MM.1S (cell line): ENCODE results near the gene TUFT1.

Experiments used
- DNase-seq: peaks from one replicate; pipeline ENCODE4 v3.0.0-alpha.2; 2015
- H2AFZ ChIP-seq: fragments of 300-600 bp; sonication (generic); 2 replicates; pipeline ENCODE4 v1.6.0; 2016; ENCODE audit warnings: antibody characterized with exemption, low read length
- H3F3A ChIP-seq: fragments of 300-600 bp; sonication (generic); 2 replicates; pipeline ENCODE4 v1.6.1; 2016; ENCODE audit warnings: mild to moderate bottlenecking, antibody characterized with exemption, low read length, moderate library complexity, mixed read lengths; ENCODE audit not compliant: insufficient read depth
- H3K27ac ChIP-seq: fragments of 300-600 bp; sonication (generic); 2 replicates; pipeline ENCODE4 v1.5.1; 2016; ENCODE audit warnings: mild to moderate bottlenecking, low read length
- H3K27me3 ChIP-seq: fragments of 300-600 bp; sonication (generic); replicated peaks from 2 replicates; pipeline ENCODE4 v1.6.0; 2016; ENCODE audit warnings: low read length; ENCODE audit not compliant: insufficient read depth
- H3K36me3 ChIP-seq: fragments of 300-600 bp; sonication (generic); replicated peaks from 2 replicates; pipeline ENCODE4 v1.6.1; 2016; ENCODE audit warnings: mild to moderate bottlenecking, low read length, mixed read lengths; ENCODE audit not compliant: insufficient read depth
- H3K4me1 ChIP-seq: fragments of 300-600 bp; sonication (generic); 2 replicates; pipeline ENCODE4 v1.6.1; 2016; ENCODE audit warnings: low read length, mixed read lengths
- H3K4me2 ChIP-seq: fragments of 300-600 bp; sonication (generic); 2 replicates; pipeline ENCODE4 v1.6.0; 2016; ENCODE audit warnings: low read depth, low read length
- H3K4me3 ChIP-seq: fragments of 300-600 bp; sonication (generic); 2 replicates; pipeline ENCODE4 v1.5.1; 2016; ENCODE audit warnings: low read length, mixed read lengths
- H3K79me2 ChIP-seq: fragments of 300-600 bp; sonication (generic); 2 replicates; pipeline ENCODE4 v1.6.1; 2016; ENCODE audit warnings: mixed run types, low read length, mixed read lengths
- H3K9ac ChIP-seq: fragments of 300-600 bp; sonication (generic); 2 replicates; pipeline ENCODE4 v1.6.1; 2016; ENCODE audit warnings: low read length, mixed read lengths
- H3K9me2 ChIP-seq: fragments of 300-600 bp; sonication (generic); replicated peaks from 2 replicates; pipeline ENCODE4 v1.6.1; 2016; ENCODE audit warnings: mild to moderate bottlenecking, low read length, mixed read lengths; ENCODE audit not compliant: insufficient read depth
- H3K9me3 ChIP-seq: fragments of 300-600 bp; sonication (generic); replicated peaks from 2 replicates; pipeline ENCODE4 v1.6.1; 2016; ENCODE audit warnings: mild to moderate bottlenecking, low read length, mixed read lengths; ENCODE audit not compliant: insufficient read depth
- H4K20me1 ChIP-seq: fragments of 300-600 bp; sonication (generic); 2 replicates; pipeline ENCODE4 v1.6.1; 2016; ENCODE audit warnings: mild to moderate bottlenecking, low read length, moderate library complexity, mixed read lengths; ENCODE audit not compliant: insufficient read depth
- CTCF ChIP-seq: fragments of 300-600 bp; sonication (generic); IDR thresholded peaks from 2 replicates; pipeline ENCODE4 v1.5.1; 2016; ENCODE audit warnings: antibody characterized with exemption, low read length, mixed read lengths
- EZH2 ChIP-seq: fragments of 300-600 bp; sonication (generic); optimal IDR thresholded peaks from 2 replicates; pipeline ENCODE3; 2017; ENCODE audit warnings: low read depth, mild to moderate bottlenecking, antibody characterized with exemption, low read length, mixed read lengths
- EZH2phosphoT487 ChIP-seq: fragments of 300-600 bp; sonication (generic); IDR thresholded peaks from 2 replicates; pipeline ENCODE4 v1.6.1; 2018; ENCODE audit warnings: antibody characterized with exemption, low read length

The TUFT1 gene

GRCh38 chr1:151534662-151535278 is 5.3 kb upstream of the TUFT1 start:
- Histone ChIP-seq H3K4me3 (no peak overlapping the region), H3K9me2 (no peaks in the 10 kb centered on the region), H3K27ac (no peak overlapping the region), H3K9me3 (no peaks in the 10 kb centered on the region), H3K4me1 (peaks cover 8% of the 10 kb centered on the region), H3K27me3 (no peaks in the 10 kb centered on the region), H3K4me2 (no peak overlapping the region), H3K36me3 (no peaks in the 10 kb centered on the region), H4K20me1 (no peaks in the 10 kb centered on the region), H3F3A (peaks cover 7% of the 10 kb centered on the region), H3K9ac (no peak overlapping the region), H2AFZ (no peak overlapping the region), H3K79me2 (no peaks in the 10 kb centered on the region)
- peak; percentile 82 for DNase-seq
- peak; percentile 99 for TF ChIP-seq CTCF
- TF ChIP-seq EZH2phosphoT487: no peak
- TF ChIP-seq EZH2: no peak

- H3K4me3 ChIP-seq: no peak overlapping the region
- H3K9ac ChIP-seq: no peak overlapping the region
- TF ChIP-seq EZH2phosphoT487: no peak
- TF ChIP-seq CTCF: no peak
- TF ChIP-seq EZH2: no peak
- peaks cover 9% of the 10 kb centered on the region for H3K4me1 ChIP-seq
- H3F3A ChIP-seq: peaks cover 15% of the 10 kb centered on the region
- H3K4me2 ChIP-seq: no peak overlapping the region
- H3K27me3 ChIP-seq: no peaks in the 10 kb centered on the region
- H3K79me2 ChIP-seq: peaks cover 2% of the 10 kb centered on the region
- H3K9me2 ChIP-seq: no peaks in the 10 kb centered on the region
- H3K36me3 ChIP-seq: no peaks in the 10 kb centered on the region
- H3K9me3 ChIP-seq: no peaks in the 10 kb centered on the region
- H2AFZ ChIP-seq: no peak overlapping the region
- H3K27ac ChIP-seq: no peak overlapping the region
- H4K20me1 ChIP-seq: no peaks in the 10 kb centered on the region
- DNase-seq: no peak
Observed at GRCh38 chr1:151535326-151536271, 4.5 kb upstream of the TUFT1 start.

GRCh38 chr1:151536499-151536898 is 3.6 kb upstream of the TUFT1 start:
- Histone ChIP-seq H3K9me2 (no peaks in the 10 kb centered on the region), H3K9me3 (no peaks in the 10 kb centered on the region), H3K4me1 (peaks cover 13% of the 10 kb centered on the region), H3K27ac (no peak overlapping the region), H3K4me3 (no peak overlapping the region), H3K79me2 (peaks cover 11% of the 10 kb centered on the region), H3K36me3 (no peaks in the 10 kb centered on the region), H3K4me2 (no peak overlapping the region), H2AFZ (no peak overlapping the region), H3K9ac (no peak overlapping the region), H4K20me1 (no peaks in the 10 kb centered on the region), H3K27me3 (no peaks in the 10 kb centered on the region), H3F3A (peaks cover 15% of the 10 kb centered on the region)
- DNase-seq: no peak
- TF ChIP-seq CTCF (no peak), EZH2 (no peak), EZH2phosphoT487 (no peak)
